HG02870 (cell line): ENCODE data around the gene HADHB.
"Not testable (repeated sequence)": the region's sequence is repeated elsewhere in the genome, so short reads cannot be mapped to it uniquely, and the experiment has no call there.

Source experiments
- ATAC-seq: cut with Tn5 transposase; IDR thresholded peaks from one replicate; pipeline ENCODE4 v1.9.1; 2021; ENCODE audit warnings: mild to moderate bottlenecking, moderate library complexity; ENCODE audit not compliant: unreplicated experiment

HADHB gene

GRCh38 chr2:26290001-26290400, 45.3 kb downstream of the HADHB start:
- no peak for ATAC-seq

DNA sequence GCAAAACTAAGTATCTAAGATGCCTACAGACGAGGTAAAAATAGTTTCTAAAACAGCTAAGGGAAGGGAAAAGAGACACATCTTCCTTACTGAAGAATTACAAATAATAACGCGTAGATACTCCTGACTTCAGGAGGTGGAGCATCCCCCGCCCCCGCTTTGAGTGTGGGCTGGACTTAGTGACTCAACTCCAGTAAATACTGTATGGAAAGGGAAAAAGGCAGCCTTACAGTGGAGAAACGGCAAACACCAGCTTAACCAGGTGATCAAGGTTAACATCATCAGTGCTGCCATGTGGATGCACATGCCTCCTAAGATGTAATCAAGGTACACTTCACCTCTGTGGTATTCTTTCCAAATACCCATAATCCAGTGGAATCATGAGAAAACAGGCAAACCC, 47.9 kb downstream of the HADHB start:
- ATAC-seq: no peak

GRCh38 chr2:26295511-26295910, 50.8 kb downstream of the HADHB start:
- ATAC-seq: no peak

DNA sequence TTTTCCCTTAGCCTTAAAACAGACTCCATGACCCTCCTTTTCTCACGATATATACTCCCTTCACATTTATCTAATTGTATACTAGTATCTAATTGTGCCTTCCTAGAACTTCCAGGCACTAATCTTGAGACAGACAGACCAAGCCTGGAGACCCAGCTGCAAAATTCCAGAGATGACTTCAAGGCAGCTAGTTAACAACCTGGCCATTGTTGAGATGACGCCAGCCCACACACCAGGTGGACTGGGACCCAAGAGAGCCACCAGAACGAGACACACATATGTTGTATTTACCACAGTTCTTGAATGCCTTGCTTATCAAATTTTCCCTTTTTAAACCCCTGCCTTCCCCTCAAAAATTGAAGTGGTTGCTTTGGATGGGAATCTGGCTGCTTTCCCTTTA, 52.3 kb downstream of the HADHB start:
- ATAC-seq: no peak

GRCh38 chr2:26298286-26298637, 53.5 kb downstream of the HADHB start:
- no peak for ATAC-seq

DNA sequence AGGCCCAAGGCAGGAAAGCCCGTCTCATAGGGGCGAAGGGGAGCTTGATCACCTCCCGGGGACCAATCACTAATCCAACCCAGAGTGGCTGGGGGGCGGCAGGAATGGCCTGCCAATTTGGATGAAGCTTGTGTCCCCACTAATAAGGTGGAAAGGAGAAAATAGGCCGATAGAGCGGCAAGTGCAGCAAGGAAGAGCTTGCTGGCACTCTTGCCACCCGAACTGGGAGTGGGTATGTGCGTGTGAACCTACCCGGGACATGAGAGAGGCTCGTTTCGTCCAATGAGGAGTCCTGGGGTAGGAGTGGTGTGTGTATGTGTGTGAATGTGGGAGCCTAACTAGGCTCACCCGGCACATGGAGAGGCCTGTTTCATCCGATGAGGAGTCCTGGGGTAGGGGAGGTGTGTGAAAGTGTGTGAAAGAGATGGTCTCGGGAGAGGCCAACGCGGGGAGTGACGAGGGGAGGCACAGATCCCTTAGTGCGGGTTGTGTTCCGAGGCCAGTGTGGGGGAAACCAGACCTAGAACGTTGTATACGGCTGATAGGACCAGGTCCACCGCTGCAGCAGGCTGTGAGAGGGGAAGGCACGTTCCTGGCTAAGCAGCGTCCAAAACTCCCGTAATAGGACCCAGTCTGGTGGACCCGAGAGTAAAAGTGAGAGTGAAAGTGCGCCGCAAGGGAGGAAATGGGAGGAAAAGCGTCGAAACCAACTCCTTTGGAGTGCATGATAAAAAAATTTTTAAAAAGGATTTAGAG, 54.1 kb downstream of the HADHB start:
- ATAC-seq: no peak

- no peak for ATAC-seq
Measured at GRCh38 chr2:26299471-26300101, 54.8 kb downstream of the HADHB start.

GRCh38 chr2:26300234-26300925, 55.6 kb downstream of the HADHB start:
- no peak for ATAC-seq

DNA sequence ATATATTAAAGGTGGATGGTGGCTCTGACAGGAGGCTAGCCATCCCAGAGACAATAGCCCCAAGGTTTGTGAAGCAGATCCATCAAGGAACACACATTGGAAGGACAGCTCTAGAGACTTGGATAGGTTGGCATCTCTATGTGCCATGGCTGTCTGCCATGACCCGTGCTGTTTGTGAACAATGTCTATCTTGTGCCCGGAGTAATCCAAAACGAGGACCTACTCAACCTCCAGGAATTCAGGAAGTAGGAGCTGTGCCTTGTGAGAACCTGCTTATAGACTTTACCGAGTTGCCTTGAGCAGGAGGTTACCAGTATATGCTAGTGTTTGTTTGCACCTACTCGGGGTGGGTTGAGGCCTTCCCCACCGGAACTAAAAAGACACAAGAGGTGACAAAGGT, 58.1 kb downstream of the HADHB start:
- no peak for ATAC-seq

DNA sequence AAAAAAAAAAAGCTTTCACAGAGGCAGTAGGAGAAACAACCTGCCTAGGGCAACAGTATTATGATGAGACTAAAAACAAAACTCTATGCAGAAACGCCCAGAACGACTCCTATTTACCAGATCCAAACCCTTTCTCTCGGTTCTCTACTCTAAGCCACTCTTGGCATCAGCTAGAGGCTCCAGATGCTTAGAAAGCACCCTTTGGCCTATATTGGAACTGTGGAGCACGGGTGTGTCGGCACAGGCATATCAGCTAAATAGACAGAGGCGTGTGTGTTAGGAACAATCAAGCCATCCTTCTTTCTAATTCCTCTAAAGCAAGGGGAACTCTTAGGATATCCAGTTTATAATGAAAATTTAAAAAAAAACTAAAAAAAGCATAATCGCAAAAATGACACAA, 60.4 kb downstream of the HADHB start:
- ATAC-seq: not testable (repeated sequence)

DNA sequence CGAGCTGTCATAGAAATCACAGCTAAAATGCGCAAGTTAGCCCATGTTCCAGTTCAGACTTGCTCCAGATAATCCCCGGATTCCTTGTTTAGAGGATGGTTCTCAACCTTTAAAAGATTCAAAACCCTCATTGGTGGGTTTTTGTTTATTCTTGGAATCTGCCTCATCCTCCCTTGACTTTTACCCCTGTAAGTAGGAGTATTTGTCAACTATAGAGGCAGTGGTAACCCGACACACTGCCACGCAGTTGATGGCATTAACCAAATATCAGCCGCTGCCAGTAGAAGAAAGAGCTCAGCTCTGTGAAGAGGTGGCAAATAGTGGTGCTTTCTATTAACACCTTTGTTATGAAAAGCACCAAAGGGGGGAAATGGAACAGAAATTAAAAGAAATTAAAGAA, 60.8 kb downstream of the HADHB start:
- ATAC-seq: no peak

- no peak for ATAC-seq
Measured at GRCh38 chr2:26309921-26310320, 65.2 kb downstream of the HADHB start.

DNA sequence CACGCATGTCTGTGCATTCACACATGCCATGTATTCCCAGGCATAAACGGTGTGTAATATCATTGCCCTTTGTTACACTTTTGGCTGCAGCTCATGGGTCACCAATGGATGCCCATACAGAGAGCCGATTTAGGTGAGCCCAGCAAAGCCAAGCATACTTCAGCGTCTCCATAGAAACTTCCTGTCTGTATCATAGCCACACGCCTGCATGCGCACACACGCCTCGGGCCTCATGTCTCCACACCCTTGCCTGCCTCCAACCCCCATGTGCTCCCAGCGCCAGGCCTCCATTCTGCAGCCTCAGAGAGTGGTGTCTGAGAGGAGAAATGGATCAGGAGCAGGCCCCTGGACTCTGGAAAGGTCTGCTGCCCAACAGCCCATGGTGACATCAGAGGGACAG, 67.7 kb downstream of the HADHB start:
- ATAC-seq: no peak

GRCh38 chr2:26313446-26313845, 68.7 kb downstream of the HADHB start:
- no peak for ATAC-seq

GRCh38 chr2:26314243-26314642, 69.5 kb downstream of the HADHB start:
- no peak for ATAC-seq

DNA sequence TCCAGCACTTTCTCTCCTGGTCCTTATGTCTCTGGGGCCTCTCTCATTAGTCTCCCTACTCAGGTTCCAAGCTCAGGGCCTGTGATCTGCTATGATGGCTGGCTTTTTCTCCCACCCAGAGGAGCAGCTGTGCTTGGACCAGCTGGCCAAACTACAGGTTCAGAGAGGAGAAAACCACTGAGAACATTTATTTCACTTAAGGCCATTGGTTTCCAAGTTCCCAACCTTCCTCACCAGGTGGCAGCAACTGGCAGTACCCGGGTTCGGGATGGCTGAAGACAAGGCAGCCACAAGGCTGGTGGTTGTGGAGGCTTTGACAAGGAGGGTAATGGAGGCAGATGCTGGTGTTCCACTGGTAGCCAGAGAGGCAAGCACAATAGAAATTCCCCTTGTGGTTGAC, 71.3 kb downstream of the HADHB start:
- no peak for ATAC-seq

DNA sequence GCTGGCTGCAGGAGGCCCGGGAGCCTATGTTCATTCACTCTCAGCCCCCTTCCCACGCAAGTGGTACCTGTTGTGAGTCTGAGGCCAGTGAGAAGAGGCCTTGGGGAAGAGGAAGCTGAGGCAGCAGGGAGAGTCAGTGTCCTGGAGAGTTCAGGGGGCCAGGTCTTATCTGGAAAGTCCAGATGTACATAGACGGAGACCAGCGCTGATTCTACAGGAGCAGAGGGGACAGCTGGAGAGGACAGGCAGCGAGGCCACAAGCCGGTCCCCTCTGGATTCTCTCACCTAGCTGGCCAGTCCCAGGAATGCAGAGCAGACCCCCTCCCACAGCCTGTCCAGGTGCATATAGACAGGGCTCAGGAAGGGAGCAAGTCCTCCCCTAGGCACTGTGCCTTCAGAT, 72.1 kb downstream of the HADHB start:
- no peak for ATAC-seq

DNA sequence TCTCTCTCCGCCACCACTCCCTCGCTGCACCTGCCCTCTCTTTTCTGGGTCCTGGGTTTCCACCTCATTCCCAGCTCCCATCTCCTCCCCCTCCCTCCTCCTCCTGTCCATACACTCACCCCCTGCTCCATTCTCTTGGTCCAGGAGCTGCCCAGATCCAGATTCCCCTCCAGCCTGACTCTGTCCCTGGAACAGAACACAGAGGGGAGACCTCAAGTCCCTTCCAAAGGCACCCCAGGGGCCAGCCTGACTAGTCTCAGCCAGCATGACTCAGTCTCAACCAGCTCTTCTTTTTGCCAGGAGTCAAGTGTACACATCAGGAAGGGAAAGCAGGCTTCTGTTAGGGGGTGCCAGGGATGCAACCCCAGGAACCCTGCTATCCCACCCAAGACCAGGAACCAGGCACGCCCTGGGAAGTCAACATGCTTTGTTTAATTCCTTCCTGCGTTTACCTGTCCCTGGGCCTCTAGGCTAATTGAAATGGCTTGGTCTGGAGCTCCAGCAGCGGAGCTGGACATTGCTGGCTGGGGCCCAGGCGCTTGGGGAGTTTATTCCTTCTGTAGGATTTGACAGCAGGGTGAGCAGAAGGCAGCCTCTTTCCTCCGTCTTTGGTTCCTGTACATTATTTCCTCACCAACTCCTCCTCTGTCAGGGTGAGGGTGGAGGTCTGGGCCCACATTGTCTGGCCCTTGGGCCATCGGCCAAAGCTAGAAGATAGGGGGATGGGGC, 72.8 kb downstream of the HADHB start:
- no peak for ATAC-seq

GRCh38 chr2:26318950-26319349, 74.2 kb downstream of the HADHB start:
- no peak for ATAC-seq

DNA sequence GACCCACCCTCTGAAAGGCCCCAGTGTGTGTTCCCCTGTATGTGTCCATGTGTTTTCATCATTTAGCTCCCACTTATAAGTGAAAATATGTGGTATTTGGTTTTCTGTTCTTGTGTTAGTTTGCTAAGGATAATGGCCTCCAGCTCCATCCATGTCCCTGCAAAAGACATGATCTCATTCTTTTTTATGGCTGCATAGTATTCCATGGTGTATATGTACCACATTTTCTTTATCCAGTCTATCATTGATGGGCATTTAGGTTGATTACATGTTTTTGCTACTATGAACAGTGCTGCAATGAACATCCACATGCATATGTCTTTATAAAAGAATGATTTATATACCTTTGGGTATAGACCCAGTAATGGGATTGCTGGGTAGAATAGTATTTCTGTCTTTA, 79.7 kb downstream of the HADHB start:
- ATAC-seq: not testable (repeated sequence)

DNA sequence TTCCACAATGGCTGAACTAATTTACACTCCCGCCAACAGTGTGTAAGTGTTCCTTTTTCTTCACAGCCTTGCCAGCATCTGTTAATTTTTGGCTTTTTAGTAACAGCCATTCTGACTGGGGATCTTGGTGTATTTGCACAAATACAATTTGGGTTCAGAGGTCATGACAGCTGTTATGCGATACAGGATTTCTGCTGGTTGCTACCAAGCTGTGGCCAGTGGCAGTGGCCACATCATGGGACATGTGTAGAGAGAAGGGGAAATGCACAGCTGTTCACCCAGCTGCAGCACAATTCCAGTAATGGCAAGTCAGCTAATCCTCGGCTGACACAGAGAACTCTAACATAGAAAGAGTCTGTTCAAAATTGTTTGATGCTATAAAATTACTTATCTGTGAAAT, 80.2 kb downstream of the HADHB start:
- ATAC-seq: no peak

DNA sequence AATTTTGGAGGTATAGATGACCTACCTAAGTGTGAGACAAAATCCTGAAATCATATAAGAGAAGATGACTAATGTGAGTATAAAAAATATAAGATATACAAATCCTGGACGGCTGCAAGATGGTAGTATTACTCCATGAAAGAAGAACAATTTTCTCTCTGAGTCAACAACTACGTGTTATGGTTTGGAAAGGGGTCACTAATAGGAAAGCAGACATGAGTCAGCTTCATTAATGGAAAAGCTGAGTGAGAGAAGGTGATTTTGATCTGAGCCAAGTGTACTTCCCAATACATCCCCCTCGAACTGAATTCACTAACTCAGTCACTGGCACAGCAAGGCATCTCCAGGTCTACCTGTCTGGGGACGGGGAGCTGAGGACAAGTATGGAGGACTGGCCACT, 81.1 kb downstream of the HADHB start:
- no peak for ATAC-seq
